Middle frontal gyrus (tissue), 1 donor: Measurements from ENCODE around the gene ZNF511.
"Not testable (repeated sequence)": the region's sequence is repeated elsewhere in the genome, so short reads cannot be mapped to it uniquely, and the experiment has no call there.

Experiments
- DNase-seq: peaks from one replicate; pipeline ENCODE4 v3.0.0-alpha.2; 2015; ENCODE audit warnings: low spot score; ENCODE audit errors: extremely low spot score

ZNF511 gene

DNA sequence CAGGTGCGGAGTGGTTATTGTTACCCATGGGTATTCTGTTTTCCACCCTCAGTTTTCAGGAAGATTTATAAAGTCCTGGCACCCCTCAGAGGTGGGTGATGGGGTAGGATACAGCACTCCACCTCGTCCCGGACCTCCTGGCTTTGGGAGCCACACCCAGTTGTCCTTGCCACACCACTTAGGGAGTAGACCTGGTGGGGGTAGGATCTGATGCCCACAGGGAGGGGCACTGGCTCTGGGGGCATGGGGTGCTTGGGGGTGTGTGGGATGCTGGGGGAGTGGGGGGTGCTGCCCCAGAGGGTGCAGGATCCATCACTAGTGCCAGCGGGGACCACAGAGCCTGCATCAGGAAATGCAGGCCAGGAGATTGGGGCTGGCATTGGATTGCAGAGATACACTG is 4.5 kb downstream of the ZNF511 start:
- no peak for DNase-seq

DNA sequence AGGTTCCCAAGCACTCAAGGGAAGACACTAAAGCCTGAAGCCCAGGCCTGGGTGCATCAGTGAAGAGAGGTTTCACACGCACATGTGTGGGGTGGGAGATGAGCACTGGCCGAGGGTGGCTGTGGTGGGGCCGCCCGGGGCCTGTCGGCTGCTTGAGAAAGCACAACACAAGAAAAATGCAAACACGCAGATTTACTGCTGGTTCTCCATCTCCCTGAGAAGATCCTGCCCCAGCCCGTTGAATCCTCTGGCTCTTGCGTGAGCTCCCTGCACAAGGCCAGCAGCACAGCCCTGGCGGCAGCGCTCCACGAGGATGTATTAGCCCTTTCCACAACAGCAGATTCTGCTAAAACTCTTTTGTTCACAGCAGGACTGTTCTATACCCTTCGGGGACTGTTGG is 6.2 kb downstream of the ZNF511 start:
- no peak for DNase-seq

GRCh38 chr10:133315847-133316246 is 7.1 kb downstream of the ZNF511 start:
- DNase-seq, result no peak

DNA sequence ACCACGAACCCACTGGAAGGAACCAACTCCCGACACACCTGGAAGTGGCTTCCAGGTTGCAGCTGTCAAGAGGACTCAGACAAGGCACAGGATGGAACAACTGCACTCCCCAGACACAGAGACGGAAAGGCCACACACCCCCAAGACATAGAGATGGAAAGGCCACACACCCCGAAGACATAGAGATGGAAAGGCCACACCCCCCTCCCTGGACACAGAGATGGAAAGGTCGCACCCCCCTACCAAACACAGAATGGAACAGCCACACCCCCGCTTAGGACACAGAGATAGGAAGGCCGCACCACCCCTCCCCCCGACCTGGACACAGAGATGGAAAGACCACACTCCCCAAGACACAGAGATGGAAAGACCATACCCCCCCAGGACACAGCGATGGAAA is 7.6 kb downstream of the ZNF511 start:
- DNase-seq, result no peak

DNA sequence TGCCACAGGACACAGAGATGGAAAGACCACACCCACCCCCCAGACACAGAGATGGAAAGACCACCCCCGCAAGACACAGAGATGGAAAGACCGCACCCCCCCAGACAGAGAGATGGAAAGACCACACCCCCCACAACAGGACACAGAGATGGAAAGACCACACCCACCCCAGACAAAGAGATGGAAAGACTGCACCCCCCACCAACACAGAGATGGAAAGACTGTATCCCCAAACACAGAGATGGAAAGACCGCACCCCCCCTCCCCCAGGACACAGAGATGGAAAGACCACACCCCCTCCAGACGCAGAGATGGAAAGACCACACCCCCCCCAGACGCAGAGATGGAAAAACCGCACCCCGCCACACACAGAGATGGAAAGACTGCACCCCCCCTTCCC is 8.0 kb downstream of the ZNF511 start:
- no peak for DNase-seq

DNA sequence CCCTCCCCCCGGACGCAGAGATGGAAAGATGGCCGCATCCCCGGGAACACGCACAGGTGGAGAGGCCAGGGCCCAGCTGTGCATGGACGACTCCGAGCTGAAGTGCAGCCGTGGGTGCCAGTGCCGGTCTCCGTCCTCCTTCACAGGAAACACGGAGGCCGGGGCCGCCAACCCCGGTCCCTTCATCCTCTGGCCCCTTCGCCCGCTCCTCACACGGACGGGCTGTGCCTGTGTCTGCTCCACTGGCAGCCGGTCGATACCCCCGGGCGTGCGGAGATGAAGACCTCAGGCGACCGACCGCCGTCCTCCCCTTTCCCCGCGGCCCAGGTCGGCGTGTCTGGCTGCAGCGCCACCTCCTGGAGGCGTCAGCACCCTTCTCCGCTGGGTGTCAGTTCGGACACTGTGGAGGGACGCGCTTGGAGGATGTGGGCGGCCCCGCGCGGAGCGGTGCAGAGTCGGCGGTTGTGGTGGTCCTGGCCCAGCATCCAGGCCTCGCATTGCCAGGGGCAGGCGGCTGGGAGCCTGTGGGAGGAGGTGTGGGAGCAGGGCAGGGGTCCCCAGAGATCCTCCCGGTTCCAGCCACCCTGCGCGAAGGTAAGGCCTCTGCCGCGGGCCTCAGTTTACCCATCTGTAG is 9.9 kb downstream of the ZNF511 start:
- DNase-seq, result no peak

- DNase-seq, result not testable (repeated sequence)
Observed at GRCh38 chr10:133320852-133321422, 12.2 kb downstream of the ZNF511 start.

GRCh38 chr10:133322064-133322709 is 13.5 kb downstream of the ZNF511 start:
- DNase-seq, result not testable (repeated sequence)

DNA sequence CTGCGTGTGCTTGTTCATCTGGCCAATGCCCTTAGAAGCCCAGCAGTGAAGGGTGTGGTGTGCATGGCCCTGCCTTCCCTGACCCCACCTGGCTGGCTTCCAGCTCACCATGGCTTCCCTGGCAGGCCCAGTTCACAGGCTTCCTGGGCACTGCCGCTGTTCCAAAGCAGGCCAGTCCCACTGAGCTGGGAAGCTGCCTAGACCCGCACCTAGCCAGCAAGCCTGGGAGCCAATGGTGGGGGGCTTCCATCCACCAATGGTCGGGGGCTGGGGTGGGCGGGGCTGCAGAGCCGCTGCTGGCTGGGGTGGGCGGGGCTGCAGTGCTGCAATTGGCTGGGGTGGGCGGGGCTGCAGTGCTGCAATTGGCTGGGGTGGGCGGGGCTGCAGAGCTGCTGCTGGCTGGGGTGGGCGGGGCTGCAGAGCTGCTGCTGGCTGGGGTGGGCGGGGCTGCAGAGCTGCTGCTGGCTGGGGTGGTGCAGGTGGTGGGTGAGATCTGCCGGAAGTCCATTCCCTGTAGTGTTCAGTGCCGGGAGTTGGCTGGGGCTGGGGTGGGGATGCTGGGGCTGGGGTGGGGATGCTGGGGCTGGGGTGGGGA is 15.6 kb downstream of the ZNF511 start:
- DNase-seq, result no peak

DNA sequence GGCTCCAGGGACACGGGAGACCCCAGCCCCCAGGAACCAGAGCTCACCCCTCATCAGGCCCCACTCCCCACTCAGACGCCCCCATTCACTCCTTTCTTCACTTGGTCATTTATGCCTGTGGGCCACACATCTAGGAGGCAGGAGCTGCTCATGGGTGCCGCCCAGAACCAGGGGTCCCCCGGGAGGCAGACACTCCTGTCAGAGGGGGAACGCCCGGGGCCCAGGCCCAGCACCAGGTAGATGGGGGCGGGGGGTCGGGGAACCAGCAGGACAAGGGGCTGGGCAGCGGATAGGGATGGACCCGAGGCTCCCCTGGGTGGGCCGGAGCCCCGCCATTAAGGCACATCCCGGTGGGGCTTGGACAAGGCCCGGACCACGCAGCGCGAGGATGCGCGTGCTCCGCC is 16.1 kb downstream of the ZNF511 start:
- DNase-seq, result no peak

DNA sequence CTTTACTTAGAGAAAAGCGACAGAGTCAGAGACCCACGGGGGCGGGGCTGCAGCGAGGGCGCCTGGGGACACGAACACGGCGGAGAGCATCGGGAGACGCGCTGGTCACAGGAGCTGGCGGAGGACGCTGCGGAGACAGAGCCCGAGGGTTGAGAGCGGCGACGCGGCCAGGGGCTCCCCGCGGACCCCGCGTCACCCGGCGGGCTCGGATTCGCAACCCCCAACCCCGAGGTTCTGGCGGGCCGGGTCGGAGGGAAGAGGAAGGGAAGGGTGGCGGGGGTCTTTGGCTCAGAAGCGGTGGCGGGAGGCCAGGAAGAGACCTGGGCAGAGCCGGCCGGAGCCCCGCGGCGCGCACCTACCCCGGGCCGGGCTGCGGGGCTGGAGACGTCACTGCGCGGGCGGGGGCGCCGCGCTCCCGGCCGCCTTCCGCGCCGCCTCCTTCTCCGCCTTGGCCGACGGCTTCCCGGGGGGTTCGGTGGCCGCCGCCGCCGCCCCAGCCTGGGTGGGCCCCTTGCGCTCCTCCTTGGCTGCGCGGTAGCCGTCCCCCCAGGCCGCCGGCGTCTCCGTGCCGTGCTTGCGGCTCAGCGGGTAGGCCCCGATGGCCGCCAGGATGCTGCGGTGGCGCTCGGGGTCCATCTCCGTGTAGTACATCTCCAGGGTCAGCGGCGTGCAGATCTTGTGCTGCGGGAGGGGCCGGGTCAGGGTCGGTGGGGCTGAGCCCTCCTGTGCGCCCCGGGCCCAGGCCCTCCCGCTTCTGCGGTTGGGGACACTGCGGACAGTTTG is 16.9 kb downstream of the ZNF511 start:
- no peak for DNase-seq

DNA sequence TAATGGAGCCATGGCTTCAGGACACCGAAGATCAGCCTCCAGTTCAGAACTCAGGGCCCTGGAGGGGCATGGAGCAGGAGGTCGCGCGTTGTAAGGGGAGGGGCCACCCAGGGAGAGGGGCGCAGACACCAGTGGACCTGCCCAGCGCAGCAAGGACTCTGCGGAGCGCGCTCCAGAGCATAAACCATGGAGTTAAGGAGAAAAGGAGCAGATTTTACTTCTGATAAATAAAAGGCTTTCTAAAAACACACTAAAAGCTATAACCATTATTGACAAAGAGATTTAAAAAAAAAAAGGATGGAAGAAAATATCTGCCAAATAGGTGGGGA is 17.5 kb downstream of the ZNF511 start:
- DNase-seq, result no peak

DNA sequence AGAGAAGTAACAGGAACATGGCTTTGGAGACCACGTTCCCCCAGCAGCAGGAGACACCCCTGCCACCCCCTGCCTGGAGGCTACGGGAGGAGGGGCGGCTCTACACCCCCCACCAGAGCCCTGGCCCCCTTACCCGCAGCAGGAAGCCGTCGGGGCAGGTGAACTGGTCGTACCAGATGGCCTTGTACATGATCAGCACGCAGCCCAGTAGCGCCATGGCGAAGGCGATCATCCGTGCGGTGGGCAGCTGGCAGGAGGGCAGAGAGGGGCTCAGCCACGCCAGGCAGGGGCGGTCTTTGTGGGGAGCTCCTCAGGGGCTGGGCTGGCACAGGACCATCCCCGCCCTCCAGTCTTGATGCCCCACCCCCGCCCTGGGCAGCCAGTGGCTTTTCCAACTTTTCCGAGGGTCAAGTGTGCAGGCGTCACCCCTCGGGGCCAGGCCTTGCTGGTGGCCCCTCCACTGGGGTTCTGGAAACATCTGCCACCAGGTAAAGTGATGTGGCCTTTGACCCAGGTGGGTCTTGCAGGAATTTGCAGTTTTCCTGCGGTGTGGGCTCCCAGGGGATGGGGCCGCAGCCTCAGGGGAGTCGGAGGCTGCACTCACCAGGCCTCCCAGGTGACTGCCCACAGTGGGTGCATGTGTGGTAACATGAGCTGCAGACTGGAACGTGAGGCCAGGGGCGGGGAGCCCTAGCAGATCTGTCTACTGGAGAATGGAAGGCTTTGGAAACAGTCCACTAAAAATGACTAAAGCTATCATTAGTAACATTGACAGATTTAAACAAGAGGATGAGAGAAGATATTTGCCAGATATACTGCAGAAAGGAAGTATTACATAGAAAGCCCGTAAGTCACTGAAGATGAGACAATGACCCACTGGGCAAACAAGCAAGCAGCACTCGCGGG is 18.3 kb downstream of the ZNF511 start:
- DNase-seq, result no peak

DNA sequence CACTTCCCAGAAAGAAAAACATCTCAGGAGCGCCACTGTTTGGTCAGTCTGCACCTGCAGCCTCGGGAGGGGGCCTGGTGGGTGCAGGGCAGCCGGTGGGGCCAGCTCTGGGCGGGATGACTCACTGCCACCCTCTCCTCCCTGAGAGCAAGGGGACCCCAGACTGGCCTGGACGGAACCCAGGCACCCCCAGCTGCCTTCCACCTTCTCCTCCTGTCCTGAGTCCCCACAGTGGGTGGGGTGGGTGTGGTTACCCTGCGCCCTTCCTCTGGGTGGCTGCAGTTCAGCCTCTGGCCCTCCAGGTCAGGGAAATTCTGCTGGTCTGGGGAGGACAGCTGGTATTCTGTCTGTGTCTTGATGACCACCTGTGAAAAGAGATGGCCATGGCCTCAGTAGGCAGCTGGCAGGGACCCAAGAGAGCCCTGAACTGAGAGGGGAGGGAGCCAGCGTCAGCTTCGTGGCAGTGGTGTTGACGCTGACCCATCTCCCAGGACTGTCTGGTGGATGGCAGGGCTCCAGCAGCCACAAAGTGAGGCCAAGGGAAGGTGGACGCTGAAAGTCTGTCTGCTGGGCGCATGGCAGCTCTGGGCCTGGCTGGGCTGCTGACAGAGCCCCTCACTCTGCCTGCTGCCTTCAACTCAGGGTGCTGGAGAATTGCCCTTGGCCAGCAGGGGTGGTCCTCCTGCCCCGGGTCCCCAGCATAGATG is 19.1 kb downstream of the ZNF511 start:
- DNase-seq, result no peak

- DNase-seq, result no peak
Observed at GRCh38 chr10:133328358-133329343, 19.9 kb downstream of the ZNF511 start.

GRCh38 chr10:133329491-133330202 is 20.9 kb downstream of the ZNF511 start:
- peak; percentile 85 for DNase-seq

- no peak for DNase-seq
Observed at GRCh38 chr10:133332936-133333699, 24.4 kb downstream of the ZNF511 start.
